Measurements from ENCODE around the gene MYG1. TPM values are rescaled to one million over a fixed set of nuclear protein-coding genes. Genes with fewer than 3 reads are reported as not detected.

MYG1 gene
- total RNA-seq, 2 donors from 2014 or later, result 23.4 to 49.4 TPM

- no peaks in the 10 kb centered on the region for H3K36me3 ChIP-seq
- no peaks in the 10 kb centered on the region for H3K4me1 ChIP-seq (ENCODE audit: control insufficient read depth in 1 of 2, low read depth in 2 of 2)
- H3K27me3 ChIP-seq (replicated peaks; ENCODE audit: insufficient read depth), result no peaks in the 10 kb centered on the region
- DNase-seq (ENCODE audit: low spot score), result peak; percentile 34
- peak; percentile 95 for ATAC-seq (ENCODE audit: insufficient number of reproducible peaks, low FRiP score, low read depth)
- H3K9me3 ChIP-seq, result no peaks in the 10 kb centered on the region
- peak; percentile 88 for TF ChIP-seq CTCF (IDR thresholded peaks at IDR 0.05)
- no peak overlapping the region for H3K27ac ChIP-seq
- no peak overlapping the region for H3K4me3 ChIP-seq
Observed at GRCh38 chr12:53352331-53353256, 53.1 kb downstream of the MYG1 start.

GRCh38 chr12:53353257-53353655, 53.8 kb downstream of the MYG1 start:
- no peak for TF ChIP-seq CTCF (IDR thresholded peaks at IDR 0.05)
- H3K27me3 ChIP-seq (replicated peaks; ENCODE audit: insufficient read depth), result no peaks in the 10 kb centered on the region
- no peaks in the 10 kb centered on the region for H3K9me3 ChIP-seq
- no peaks in the 10 kb centered on the region for H3K36me3 ChIP-seq
- ATAC-seq (ENCODE audit: insufficient number of reproducible peaks, low FRiP score, low read depth), result no peak
- no peak overlapping the region for H3K4me3 ChIP-seq
- no peak overlapping the region for H3K27ac ChIP-seq
- no peak for DNase-seq (ENCODE audit: low spot score)
- no peaks in the 10 kb centered on the region for H3K4me1 ChIP-seq (ENCODE audit: control insufficient read depth in 1 of 2, low read depth in 2 of 2)

GRCh38 chr12:53355121-53355520, 55.6 kb downstream of the MYG1 start:
- TF ChIP-seq CTCF (IDR thresholded peaks at IDR 0.05), result no peak
- no peak overlapping the region for H3K27ac ChIP-seq
- no peaks in the 10 kb centered on the region for H3K36me3 ChIP-seq
- no peaks in the 10 kb centered on the region for H3K27me3 ChIP-seq (replicated peaks; ENCODE audit: insufficient read depth)
- DNase-seq (ENCODE audit: low spot score), result no peak
- no peak overlapping the region for H3K4me3 ChIP-seq
- no peaks in the 10 kb centered on the region for H3K4me1 ChIP-seq (ENCODE audit: control insufficient read depth in 1 of 2, low read depth in 2 of 2)
- ATAC-seq (ENCODE audit: insufficient number of reproducible peaks, low FRiP score, low read depth), result no peak
- no peaks in the 10 kb centered on the region for H3K9me3 ChIP-seq

Other genes starting within 250 kb of the MYG1 start
- 100 to 1,000 TPM; 292 to 307 TPM for gene TNS2, start 249.6 kb upstream of the MYG1 start, total RNA-seq
- gene SPRYD3, start 220.3 kb upstream of the MYG1 start, total RNA-seq, result 10 to 100 TPM; 68.0 to 94.8 TPM
- 1,000 to 10,000 TPM; 1,999 to 2,150 TPM for gene IGFBP6, start 202.0 kb upstream of the MYG1 start, total RNA-seq
- under 1 TPM; 0.81 to 0.99 TPM for gene SOAT2, start 196.2 kb upstream of the MYG1 start, total RNA-seq
- gene ZNF740, start 119.0 kb upstream of the MYG1 start, total RNA-seq, result 10 to 100 TPM; 22.2 to 28.4 TPM
- gene CSAD, start 118.8 kb upstream of the MYG1 start, total RNA-seq, result 10 to 100 TPM; 70.8 to 89.5 TPM
- gene ITGB7, start 92.4 kb upstream of the MYG1 start, total RNA-seq, result 1 to 10 TPM; 2.1 to 8.3 TPM
- gene RARG, start 67.5 kb upstream of the MYG1 start, total RNA-seq, result 10 to 100 TPM; 25.7 to 37.5 TPM
- under 1 TPM; 0.78 to 0.95 TPM for gene ESPL1, start 31.4 kb upstream of the MYG1 start, total RNA-seq
- 100 to 1,000 TPM; 305 to 445 TPM for gene PFDN5, start 4.2 kb upstream of the MYG1 start, total RNA-seq
- 10 to 100 TPM; 43.2 to 64.2 TPM for gene AAAS, start 21.9 kb downstream of the MYG1 start, total RNA-seq
- gene SP7, start 36.7 kb downstream of the MYG1 start, total RNA-seq, result not detected
- 10 to 100 TPM; 50.9 to 65.6 TPM for gene SP1, start 80.5 kb downstream of the MYG1 start, total RNA-seq
- under 1 TPM in 1 of 2 donors, not detected in 1; 0.27 TPM for gene AMHR2, start 124.2 kb downstream of the MYG1 start, total RNA-seq
- gene PRR13, start 142.0 kb downstream of the MYG1 start, total RNA-seq, result 10 to 100 TPM; 53.6 to 86.2 TPM
- 100 to 1,000 TPM; 326 to 466 TPM for gene PCBP2, start 152.4 kb downstream of the MYG1 start, total RNA-seq
- 10 to 100 TPM; 27.9 to 36.8 TPM for gene MAP3K12, start 199.8 kb downstream of the MYG1 start, total RNA-seq
- 10 to 100 TPM; 14.2 to 27.7 TPM for gene TARBP2, start 201.6 kb downstream of the MYG1 start, total RNA-seq
- 1 to 10 TPM in 1 of 2 donors, not detected in 1; 9.1 TPM for gene NPFF, start 207.8 kb downstream of the MYG1 start, total RNA-seq

Measured in thoracic aorta (tissue), 2 donors.